Measurements from ENCODE around the gene PRAMEF13.
"Not testable (repeated sequence)": the region's sequence is repeated elsewhere in the genome, so short reads cannot be mapped to it uniquely, and the experiment has no call there.

The PRAMEF13 gene

DNA sequence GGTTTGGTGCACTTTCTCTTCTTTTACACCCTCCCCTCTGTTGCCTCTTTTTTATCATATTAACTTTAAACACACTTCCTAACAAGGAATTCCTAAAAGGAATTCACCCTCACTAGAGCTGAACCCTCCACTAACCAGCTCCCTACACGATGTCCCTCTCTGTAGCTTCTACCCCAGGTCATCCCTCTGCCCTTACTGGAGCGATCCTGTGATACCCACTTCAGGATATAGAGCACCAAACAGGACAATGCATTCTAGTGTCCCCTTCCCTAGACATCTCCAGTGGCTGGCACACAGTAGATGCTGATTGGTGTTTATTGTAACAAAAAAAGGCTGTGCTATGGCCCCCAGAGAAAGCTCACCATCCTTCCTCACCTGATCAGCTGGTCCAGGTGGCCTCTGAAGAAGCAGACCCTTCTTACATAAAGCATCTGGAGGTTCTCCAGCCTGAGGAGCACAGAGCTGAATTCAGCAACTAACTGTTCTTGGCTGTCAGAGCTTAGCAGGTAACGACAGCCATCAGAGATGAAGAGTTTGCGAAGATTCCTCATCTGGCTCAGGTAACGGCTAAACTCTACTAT, 23.4 kb upstream of the PRAMEF13 start:
- no peak overlapping the region for H3K4me3 ChIP-seq (ENCODE audit: low read depth, low read length)
- TF ChIP-seq, protein P1, sequence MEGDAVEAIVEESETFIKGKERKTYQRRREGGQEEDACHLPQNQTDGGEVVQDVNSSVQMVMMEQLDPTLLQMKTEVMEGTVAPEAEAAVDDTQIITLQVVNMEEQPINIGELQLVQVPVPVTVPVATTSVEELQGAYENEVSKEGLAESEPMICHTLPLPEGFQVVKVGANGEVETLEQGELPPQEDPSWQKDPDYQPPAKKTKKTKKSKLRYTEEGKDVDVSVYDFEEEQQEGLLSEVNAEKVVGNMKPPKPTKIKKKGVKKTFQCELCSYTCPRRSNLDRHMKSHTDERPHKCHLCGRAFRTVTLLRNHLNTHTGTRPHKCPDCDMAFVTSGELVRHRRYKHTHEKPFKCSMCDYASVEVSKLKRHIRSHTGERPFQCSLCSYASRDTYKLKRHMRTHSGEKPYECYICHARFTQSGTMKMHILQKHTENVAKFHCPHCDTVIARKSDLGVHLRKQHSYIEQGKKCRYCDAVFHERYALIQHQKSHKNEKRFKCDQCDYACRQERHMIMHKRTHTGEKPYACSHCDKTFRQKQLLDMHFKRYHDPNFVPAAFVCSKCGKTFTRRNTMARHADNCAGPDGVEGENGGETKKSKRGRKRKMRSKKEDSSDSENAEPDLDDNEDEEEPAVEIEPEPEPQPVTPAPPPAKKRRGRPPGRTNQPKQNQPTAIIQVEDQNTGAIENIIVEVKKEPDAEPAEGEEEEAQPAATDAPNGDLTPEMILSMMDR (IDR thresholded peaks at IDR 0.05; ENCODE audit: low read depth, low read length, missing control alignments), result no peak
- no peak for DNase-seq (ENCODE audit: low read depth)

DNA sequence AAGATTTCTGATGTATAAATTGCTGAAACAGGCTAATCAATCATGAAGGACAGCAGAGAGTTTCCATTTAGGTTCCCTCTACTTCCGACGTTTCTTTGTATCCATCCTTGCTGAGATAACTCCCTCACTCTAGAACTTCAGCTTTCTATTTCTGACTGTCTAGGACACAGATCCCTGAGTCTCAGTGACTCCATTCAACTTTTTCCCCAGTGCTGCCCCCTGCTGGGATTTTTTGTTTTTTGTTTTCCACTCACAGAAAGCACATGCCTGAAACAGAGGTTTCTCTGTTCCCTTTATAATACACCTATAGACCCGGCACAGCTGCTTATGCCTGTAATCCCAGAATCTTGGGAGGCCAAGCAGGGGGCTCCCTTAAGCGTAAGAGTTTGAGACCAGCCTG, 21.6 kb upstream of the PRAMEF13 start:
- not testable (repeated sequence) for DNase-seq (ENCODE audit: low read depth)

DNA sequence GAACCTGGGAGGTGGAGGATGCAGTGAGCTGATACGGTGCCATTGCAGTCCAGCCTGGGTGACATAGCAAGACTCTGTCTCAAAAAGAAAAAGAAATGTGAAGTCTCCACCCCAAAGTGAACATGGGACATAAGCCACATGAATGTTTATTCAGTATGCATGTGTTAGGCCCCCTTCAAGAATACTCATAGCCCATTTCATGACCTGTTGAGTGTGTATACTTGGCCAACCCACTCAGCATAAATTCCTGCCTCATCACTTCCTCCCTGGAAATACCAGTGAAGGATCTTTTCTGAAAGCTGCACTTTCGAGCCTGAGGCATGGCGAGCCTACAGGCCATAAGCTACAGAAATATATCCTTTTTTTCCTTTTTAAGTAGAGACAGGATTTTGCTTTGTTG, 18.0 kb upstream of the PRAMEF13 start:
- DNase-seq (ENCODE audit: low read depth); H3K4me3 ChIP-seq (ENCODE audit: low read depth, low read length): not testable (repeated sequence)

More for the DNA sequence above, 21.6 kb upstream of the PRAMEF13 start:
- H3K4me3 ChIP-seq (ENCODE audit: low read depth, low read length), result not testable (repeated sequence)

DNA sequence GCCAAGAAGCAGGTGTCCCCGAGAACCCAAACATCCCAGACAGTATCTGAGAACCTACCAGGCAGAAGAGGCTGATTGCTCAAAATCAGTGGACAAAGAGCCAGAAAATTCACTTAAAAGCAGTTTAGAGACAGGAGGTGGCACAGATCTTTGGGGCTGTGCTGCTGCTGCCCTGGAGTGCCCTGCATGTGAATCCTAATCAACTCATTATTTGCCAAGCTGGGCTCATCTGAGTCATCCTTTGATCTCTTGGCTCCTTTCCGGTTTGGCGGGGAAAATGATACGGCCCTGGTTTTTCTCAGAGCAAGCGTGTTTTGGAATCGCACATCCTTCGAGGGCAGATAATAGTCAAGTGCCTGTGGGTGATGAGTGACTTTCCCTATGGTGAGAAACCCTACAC, 15.4 kb upstream of the PRAMEF13 start:
- DNase-seq (ENCODE audit: low read depth); H3K4me3 ChIP-seq (ENCODE audit: low read depth, low read length): not testable (repeated sequence)

DNA sequence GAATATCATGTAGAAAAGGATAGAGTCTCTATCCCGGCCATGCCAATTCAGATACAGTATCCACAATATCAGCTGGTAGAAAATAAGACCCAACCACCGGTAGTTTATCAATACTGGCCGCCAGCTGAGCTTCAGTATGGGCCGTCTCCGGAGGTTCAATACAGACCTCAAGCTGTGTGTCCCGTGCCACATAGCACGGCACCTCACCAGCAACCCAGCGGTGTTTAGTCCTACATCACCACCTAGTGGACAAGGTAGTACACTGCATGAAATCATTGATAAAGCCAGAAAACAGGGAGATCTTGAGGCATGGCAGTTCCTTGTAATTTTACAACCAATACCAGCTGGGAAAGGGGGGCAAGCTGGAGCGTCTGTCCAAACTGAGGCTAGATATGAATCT, 7.5 kb upstream of the PRAMEF13 start:
- not testable (repeated sequence) for DNase-seq (ENCODE audit: low read depth); H3K4me3 ChIP-seq (ENCODE audit: low read depth, low read length)

DNA sequence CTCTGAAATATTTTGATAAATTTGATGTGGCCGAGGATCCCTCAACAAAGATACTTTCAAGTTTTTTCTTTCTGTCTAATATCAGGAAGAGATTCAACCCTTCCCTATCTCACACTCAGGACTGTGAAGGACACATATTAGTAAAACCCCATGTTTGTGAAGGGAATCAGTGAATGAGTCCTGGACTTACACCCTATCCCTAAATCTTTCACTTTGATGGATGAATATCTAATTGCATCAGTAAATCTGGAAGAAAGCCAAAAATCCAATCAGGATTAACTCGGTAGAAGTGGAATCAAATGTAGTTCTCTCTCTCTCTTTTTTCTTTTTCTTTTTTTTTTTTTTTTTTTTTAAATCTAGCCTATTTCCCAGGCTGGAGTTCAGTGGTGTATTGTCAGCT, 29.7 kb downstream of the PRAMEF13 start, which contains the start of gene PRAMEF9:
TSS of gene PRAMEF9 (plus strand) at position 301 of the 400 bp plus-strand sequence. CDS start 3,433 bp downstream, outside the sequence.
- H3K4me3 ChIP-seq (ENCODE audit: low read depth, low read length); DNase-seq (ENCODE audit: low read depth): not testable (repeated sequence)

DNA sequence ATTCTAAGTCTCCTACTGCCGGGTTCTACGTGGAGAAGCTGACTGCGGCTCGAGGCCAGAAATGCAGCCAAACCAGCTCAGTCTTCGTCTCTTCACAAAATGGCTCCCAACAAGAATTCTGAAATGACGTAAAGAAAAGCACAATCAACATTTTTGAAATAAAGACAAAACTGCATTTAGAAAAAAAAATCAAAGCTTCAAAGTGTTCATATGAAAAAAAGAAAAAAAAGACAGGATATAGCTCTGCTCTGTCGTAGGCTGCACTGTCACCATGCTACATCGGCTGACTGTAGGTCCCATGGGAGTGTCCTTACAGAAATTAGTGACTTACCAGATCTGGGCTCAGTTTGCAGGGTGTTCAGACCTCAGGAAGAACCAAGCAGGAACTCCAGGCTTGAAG, 35.7 kb downstream of the PRAMEF13 start, which contains the start of gene HNRNPCL4:
TSS of gene HNRNPCL4 (minus strand) at position 101 of the 400 bp plus-strand sequence. CDS start 164 bp downstream, outside the sequence.
- DNase-seq (ENCODE audit: low read depth); H3K4me3 ChIP-seq (ENCODE audit: low read depth, low read length): not testable (repeated sequence)

DNA sequence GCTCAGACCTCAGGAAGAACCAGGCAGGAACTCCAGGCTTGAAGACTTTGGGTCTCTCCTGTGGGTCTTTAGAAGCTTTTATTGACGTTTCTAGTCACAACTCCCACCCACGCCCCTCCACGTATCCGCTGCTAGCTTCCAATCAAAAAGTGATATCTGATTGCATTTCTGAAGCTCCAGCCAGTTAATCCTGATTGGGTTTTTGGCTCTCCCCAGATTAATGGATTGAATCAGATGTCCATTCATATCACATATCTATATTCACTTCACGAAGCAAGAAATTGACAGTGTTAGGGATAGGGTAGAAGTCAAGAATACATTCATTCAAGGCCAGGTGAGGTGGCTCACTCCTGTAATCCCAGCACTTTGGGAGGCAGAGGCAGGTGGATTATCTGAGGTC, 45.3 kb downstream of the PRAMEF13 start, which contains the start of gene PRAMEF26:
TSS of gene PRAMEF26 (minus strand) at position 101 of the 400 bp plus-strand sequence. CDS start 2,914 bp downstream, outside the sequence.
- not testable (repeated sequence) for DNase-seq (ENCODE audit: low read depth); H3K4me3 ChIP-seq (ENCODE audit: low read depth, low read length)
